SK-N-SH treated with all-trans-retinoic acid at 6 μM for 48 hours (cell line): Measurements from ENCODE around the gene FAR1.

Source experiments
- BACH2 ChIP-seq: fragments of 250-450 bp; sonication (Bioruptor Pico); IDR thresholded peaks from 2 replicates; pipeline ENCODE4 v1.9.0; 2021; ENCODE audit warnings: mild to moderate bottlenecking, borderline replicate concordance
- PPARA ChIP-seq: fragments of 250-450 bp; sonication (Bioruptor Pico); IDR thresholded peaks from 2 replicates; pipeline ENCODE4 v1.5.0; 2020; ENCODE audit warnings: mild to moderate bottlenecking, borderline replicate concordance
- ZFP3 ChIP-seq: fragments of 250-450 bp; sonication (Bioruptor Pico); IDR thresholded peaks from 2 replicates; pipeline ENCODE4 v1.5.0; 2020; ENCODE audit warnings: mild to moderate bottlenecking, moderate library complexity

DNA sequence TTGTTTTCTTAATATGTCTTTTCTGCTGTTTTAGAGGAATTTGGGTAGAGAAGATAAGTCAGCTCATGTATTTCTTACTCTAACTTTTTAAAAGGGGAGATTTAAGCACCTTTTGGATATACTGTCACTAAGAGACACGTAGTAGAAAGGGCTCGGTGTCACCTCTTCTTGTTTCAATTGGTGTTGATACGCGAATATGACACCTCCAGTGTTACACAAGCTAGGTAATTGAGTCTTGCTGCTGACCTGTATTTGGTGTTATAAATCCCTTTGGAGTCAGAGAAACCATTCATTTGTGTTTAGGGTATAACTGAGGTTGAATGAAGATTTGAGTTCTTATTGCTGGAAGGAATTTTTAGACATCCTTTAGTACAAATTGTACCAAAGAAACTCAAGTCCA is 25.6 kb downstream of the FAR1 start:
- no peak for TF ChIP-seq BACH2
- no peak for TF ChIP-seq PPARA
- no peak for TF ChIP-seq ZFP3
